ENCODE results near the gene MT1E. TPM values are rescaled to one million over a fixed set of nuclear protein-coding genes. Genes with fewer than 3 reads are reported as not detected.

Gene MT1E
- total RNA-seq, 1 donor from 2014 or later, result not detected

- Mint-ChIP-seq H3K27ac (no peak overlapping the region), H3K9me3 (no peaks in the 10 kb centered on the region), H3K4me3 (no peak overlapping the region), H3K4me1 (peaks cover 31% of the 10 kb centered on the region), H3K36me3 (no peaks in the 10 kb centered on the region), H3K27me3 (ENCODE audit: low read depth) (peaks cover 31% of the 10 kb centered on the region)
- no peak for TF ChIP-seq CTCF (IDR thresholded peaks at IDR 0.05; ENCODE audit: unreplicated experiment)
- no peak for DNase-seq (ENCODE audit: low spot score in 2 of 2, unreplicated experiment in 2 of 2)
Observed at GRCh38 chr16:56604966-56605365, 20.6 kb upstream of the MT1E start.

- Mint-ChIP-seq H3K27ac (no peak overlapping the region), H3K4me3 (no peak overlapping the region), H3K36me3 (no peaks in the 10 kb centered on the region), H3K4me1 (peaks cover 35% of the 10 kb centered on the region), H3K9me3 (no peaks in the 10 kb centered on the region), H3K27me3 (ENCODE audit: low read depth) (peaks cover 31% of the 10 kb centered on the region)
- no peak for TF ChIP-seq CTCF (IDR thresholded peaks at IDR 0.05; ENCODE audit: unreplicated experiment)
- DNase-seq (ENCODE audit: low spot score in 2 of 2, unreplicated experiment in 2 of 2), result no peak
Observed at GRCh38 chr16:56605475-56605874, 20.1 kb upstream of the MT1E start.

GRCh38 chr16:56606071-56606475, 19.5 kb upstream of the MT1E start:
- DNase-seq (ENCODE audit: low spot score in 2 of 2, unreplicated experiment in 2 of 2), result no peak
- Mint-ChIP-seq H3K36me3 (no peaks in the 10 kb centered on the region), H3K27ac (no peak overlapping the region), H3K4me1 (peaks cover 39% of the 10 kb centered on the region), H3K27me3 (ENCODE audit: low read depth) (peaks cover 30% of the 10 kb centered on the region), H3K4me3 (no peak overlapping the region), H3K9me3 (no peaks in the 10 kb centered on the region)
- TF ChIP-seq CTCF (IDR thresholded peaks at IDR 0.05; ENCODE audit: unreplicated experiment), result no peak

- Mint-ChIP-seq H3K9me3 (no peaks in the 10 kb centered on the region), H3K36me3 (no peaks in the 10 kb centered on the region), H3K4me3 (no peak overlapping the region), H3K27ac (peak overlapping the region; percentile 45), H3K27me3 (ENCODE audit: low read depth) (peaks cover 27% of the 10 kb centered on the region), H3K4me1 (peaks cover 42% of the 10 kb centered on the region)
- TF ChIP-seq CTCF (IDR thresholded peaks at IDR 0.05; ENCODE audit: unreplicated experiment), result no peak
- no peak for DNase-seq (ENCODE audit: low spot score in 2 of 2, unreplicated experiment in 2 of 2)
Observed at GRCh38 chr16:56606476-56607108, 19.0 kb upstream of the MT1E start.

GRCh38 chr16:56607109-56607618, 18.4 kb upstream of the MT1E start:
- no peak for DNase-seq (ENCODE audit: low spot score in 2 of 2, unreplicated experiment in 2 of 2)
- Mint-ChIP-seq H3K4me3 (peak overlapping the region; percentile 25), H3K36me3 (no peaks in the 10 kb centered on the region), H3K27ac (peak overlapping the region; percentile 45), H3K27me3 (ENCODE audit: low read depth) (peaks cover 24% of the 10 kb centered on the region), H3K9me3 (no peaks in the 10 kb centered on the region), H3K4me1 (peaks cover 42% of the 10 kb centered on the region)
- no peak for TF ChIP-seq CTCF (IDR thresholded peaks at IDR 0.05; ENCODE audit: unreplicated experiment)
